ENCODE results near the gene PHLDB2.
A peak's percentile ranks its signal among the peaks of the same experiment; 100 is the strongest.

Gene PHLDB2

DNA sequence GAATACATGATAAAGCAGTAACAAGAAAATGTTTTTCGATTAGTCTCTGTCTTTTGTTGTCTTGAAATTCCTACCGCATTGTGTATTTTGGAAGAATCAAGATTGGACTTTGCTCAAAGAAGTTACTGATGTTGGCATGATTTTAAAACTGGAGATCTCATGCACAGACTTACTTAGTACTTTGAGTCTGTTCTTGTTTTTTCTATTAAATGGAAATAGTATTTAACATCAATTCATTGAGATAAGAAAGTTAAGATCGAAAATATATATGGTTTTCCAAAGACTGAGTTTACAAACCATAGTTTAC lies 122.3 kb downstream of the PHLDB2 start:
- Histone ChIP-seq H3K9ac (ENCODE audit: low read length) (no peak overlapping the region), H3K27me3 (ENCODE audit: control insufficient read depth, insufficient read depth, low read length) (no peaks in the 10 kb centered on the region), H3K9me3 (ENCODE audit: control insufficient read depth, low read depth, low read length) (no peaks in the 10 kb centered on the region), H3K36me3 (ENCODE audit: control insufficient read depth, low read depth, low read length) (peaks cover 6% of the 10 kb centered on the region), H3K27ac (ENCODE audit: low read length) (no peak overlapping the region), H3K4me3 (ENCODE audit: low read length) (no peak overlapping the region), H3K4me1 (ENCODE audit: control insufficient read depth, low read depth, low read length) (peaks cover 4% of the 10 kb centered on the region)

DNA sequence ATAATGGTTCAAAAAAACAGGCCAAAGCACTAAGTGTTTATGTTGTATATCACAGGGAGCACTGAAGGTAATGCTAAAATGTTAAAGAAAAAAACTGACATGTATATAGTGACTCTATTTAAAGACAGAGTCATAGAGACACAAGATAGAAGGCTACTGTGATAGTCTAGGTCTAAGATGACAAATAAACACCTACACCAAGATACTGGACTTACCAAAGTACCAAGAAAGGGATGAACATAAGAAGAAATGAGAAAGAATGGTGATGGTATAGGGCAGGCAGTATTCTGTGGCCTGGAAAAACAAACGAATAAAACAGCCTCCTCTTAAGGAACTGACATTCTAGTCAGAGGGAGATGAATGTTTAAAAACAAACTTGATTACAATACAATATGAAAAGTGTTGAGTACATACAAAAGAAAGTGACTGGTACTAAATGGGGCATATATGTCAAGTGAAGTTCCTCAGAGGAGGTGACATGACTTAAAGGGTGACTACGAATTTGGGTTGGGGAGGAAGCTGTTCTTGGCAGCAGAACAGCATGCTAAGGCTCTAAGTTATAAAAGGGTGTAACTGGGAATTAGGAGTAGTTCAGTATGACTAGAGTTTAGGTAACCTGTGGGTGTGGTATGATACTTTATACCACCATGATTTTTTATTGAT lies 125.7 kb downstream of the PHLDB2 start:
- Histone ChIP-seq H3K36me3 (ENCODE audit: control insufficient read depth, low read depth, low read length) (peaks cover 22% of the 10 kb centered on the region), H3K4me1 (ENCODE audit: control insufficient read depth, low read depth, low read length) (peaks cover 1% of the 10 kb centered on the region)

GRCh38 chr3:111986800-111987199 lies 127.7 kb downstream of the PHLDB2 start:
- Histone ChIP-seq H3K27me3 (ENCODE audit: control insufficient read depth, insufficient read depth, low read length) (no peaks in the 10 kb centered on the region), H3K9me3 (ENCODE audit: control insufficient read depth, low read depth, low read length) (no peaks in the 10 kb centered on the region), H3K27ac (ENCODE audit: low read length) (no peak overlapping the region), H3K36me3 (ENCODE audit: control insufficient read depth, low read depth, low read length) (peaks cover 29% of the 10 kb centered on the region), H3K9ac (ENCODE audit: low read length) (no peak overlapping the region), H3K4me1 (ENCODE audit: control insufficient read depth, low read depth, low read length) (no peaks in the 10 kb centered on the region), H3K4me3 (ENCODE audit: low read length) (no peak overlapping the region)

More for the DNA sequence above, 125.7 kb downstream of the PHLDB2 start:
- Histone ChIP-seq H3K9me3 (ENCODE audit: control insufficient read depth, low read depth, low read length) (no peaks in the 10 kb centered on the region), H3K9ac (ENCODE audit: low read length) (no peak overlapping the region), H3K27ac (ENCODE audit: low read length) (no peak overlapping the region), H3K27me3 (ENCODE audit: control insufficient read depth, insufficient read depth, low read length) (no peaks in the 10 kb centered on the region), H3K4me3 (ENCODE audit: low read length) (no peak overlapping the region)

GRCh38 chr3:111989061-111989678 lies 130.1 kb downstream of the PHLDB2 start:
- Histone ChIP-seq H3K27me3 (ENCODE audit: control insufficient read depth, insufficient read depth, low read length) (no peaks in the 10 kb centered on the region), H3K36me3 (ENCODE audit: control insufficient read depth, low read depth, low read length) (peaks cover 24% of the 10 kb centered on the region), H3K27ac (ENCODE audit: low read length) (no peak overlapping the region), H3K4me3 (ENCODE audit: low read length) (no peak overlapping the region), H3K9ac (ENCODE audit: low read length) (no peak overlapping the region), H3K4me1 (ENCODE audit: control insufficient read depth, low read depth, low read length) (peaks cover 6% of the 10 kb centered on the region), H3K9me3 (ENCODE audit: control insufficient read depth, low read depth, low read length) (no peaks in the 10 kb centered on the region)

- peaks cover 11% of the 10 kb centered on the region for H3K36me3 ChIP-seq (ENCODE audit: control insufficient read depth, low read depth, low read length)
- peaks cover 7% of the 10 kb centered on the region for H3K27me3 ChIP-seq (ENCODE audit: control insufficient read depth, insufficient read depth, low read length)
- H3K4me3 ChIP-seq (ENCODE audit: low read length): no peak overlapping the region
- no peak overlapping the region for H3K27ac ChIP-seq (ENCODE audit: low read length)
- H3K4me1 ChIP-seq (ENCODE audit: control insufficient read depth, low read depth, low read length): peaks cover 6% of the 10 kb centered on the region
- H3K9ac ChIP-seq (ENCODE audit: low read length): no peak overlapping the region
- H3K9me3 ChIP-seq (ENCODE audit: control insufficient read depth, low read depth, low read length): no peaks in the 10 kb centered on the region
Observed at GRCh38 chr3:111993038-111993437, 134.0 kb downstream of the PHLDB2 start.

DNA sequence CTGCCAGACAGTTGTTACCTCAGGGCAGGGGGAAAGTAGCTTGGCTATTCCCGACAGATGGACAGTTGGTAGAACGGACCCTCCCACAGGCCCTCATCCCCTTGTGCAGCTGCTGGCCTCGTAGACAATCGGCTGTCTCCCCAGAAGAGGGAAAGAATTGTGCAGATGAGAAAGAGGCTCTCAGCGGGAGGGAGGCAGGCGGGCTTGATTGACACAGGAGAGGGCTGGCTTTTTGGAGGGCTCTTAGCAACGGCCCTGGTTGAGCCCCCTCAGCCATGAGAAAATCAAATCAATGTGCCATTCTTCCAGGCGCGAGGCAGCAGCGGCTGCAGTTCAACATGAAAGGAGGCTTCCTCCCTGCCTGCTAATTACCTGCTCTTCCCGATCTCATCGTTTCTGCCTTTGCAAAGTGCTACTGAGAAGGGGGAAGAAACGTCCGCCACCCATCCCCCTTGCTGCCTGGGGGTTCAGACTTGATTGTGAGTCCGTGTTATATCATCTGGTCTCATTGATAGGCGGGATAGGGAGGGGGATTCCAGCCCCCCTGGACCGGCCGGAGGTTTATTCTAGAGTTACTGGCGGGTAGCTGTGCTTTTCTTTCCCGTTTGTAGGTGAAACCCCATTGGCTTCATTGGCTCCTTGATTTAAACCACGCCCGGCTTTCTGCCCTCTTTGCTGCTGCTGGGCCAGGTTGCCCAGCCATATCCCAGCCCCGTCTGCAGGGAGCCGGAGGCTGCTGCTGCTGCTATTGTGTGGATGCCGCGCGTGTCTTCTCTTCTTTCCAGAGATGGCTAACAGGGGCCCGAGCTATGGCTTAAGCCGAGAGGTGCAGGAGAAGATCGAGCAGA lies 139.8 kb downstream of the PHLDB2 start, which contains the start of gene TAGLN3:
TAGLN3 (plus strand) TSS at position 287 of the 848 bp plus-strand sequence; CDS start at position 788, 501 bp downstream.
- H3K36me3 ChIP-seq (ENCODE audit: control insufficient read depth, low read depth, low read length): peaks cover 5% of the 10 kb centered on the region
- H3K4me3 ChIP-seq (ENCODE audit: low read length): peak within 1 kb of the TSS; percentile 82
- no peak within 1 kb of the TSS for H3K27ac ChIP-seq (ENCODE audit: low read length)
- peaks cover 37% of the 10 kb centered on the region for H3K27me3 ChIP-seq (ENCODE audit: control insufficient read depth, insufficient read depth, low read length)
- H3K4me1 ChIP-seq (ENCODE audit: control insufficient read depth, low read depth, low read length): peaks cover 23% of the 10 kb centered on the region
- H3K9me3 ChIP-seq (ENCODE audit: control insufficient read depth, low read depth, low read length): no peaks in the 10 kb centered on the region
- H3K9ac ChIP-seq (ENCODE audit: low read length): peak within 1 kb of the TSS; percentile 74

GRCh38 chr3:111999484-112000324 lies 140.6 kb downstream of the PHLDB2 start:
- Histone ChIP-seq H3K9me3 (ENCODE audit: control insufficient read depth, low read depth, low read length) (no peaks in the 10 kb centered on the region), H3K27me3 (ENCODE audit: control insufficient read depth, insufficient read depth, low read length) (peaks cover 37% of the 10 kb centered on the region), H3K27ac (ENCODE audit: low read length) (no peak overlapping the region), H3K36me3 (ENCODE audit: control insufficient read depth, low read depth, low read length) (peaks cover 5% of the 10 kb centered on the region), H3K4me1 (ENCODE audit: control insufficient read depth, low read depth, low read length) (peaks cover 21% of the 10 kb centered on the region), H3K9ac (ENCODE audit: low read length) (peak overlapping the region; percentile 74), H3K4me3 (ENCODE audit: low read length) (peak overlapping the region; percentile 82)

DNA sequence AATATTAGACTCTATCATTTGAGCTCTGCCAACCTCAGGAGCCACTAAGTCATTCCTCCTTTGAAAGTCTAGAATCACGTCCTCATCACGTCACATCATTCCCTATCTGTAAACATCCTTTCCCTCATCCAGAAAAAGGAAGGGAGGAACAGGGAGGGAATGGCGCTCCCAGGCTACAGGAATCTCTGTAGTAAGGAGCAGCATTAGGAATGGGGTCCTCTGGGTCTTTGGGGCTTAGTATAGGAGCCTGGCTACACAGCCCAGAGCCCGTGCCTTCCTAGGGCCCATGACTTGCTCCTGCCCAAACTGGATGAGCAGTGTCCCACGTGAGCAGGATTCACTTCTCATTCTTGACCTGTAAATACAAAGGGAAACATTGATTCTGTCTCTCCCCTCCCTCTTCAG lies 141.3 kb downstream of the PHLDB2 start:
- Histone ChIP-seq H3K4me1 (ENCODE audit: control insufficient read depth, low read depth, low read length) (peaks cover 21% of the 10 kb centered on the region), H3K27ac (ENCODE audit: low read length) (no peak overlapping the region), H3K4me3 (ENCODE audit: low read length) (peak overlapping the region; percentile 82), H3K36me3 (ENCODE audit: control insufficient read depth, low read depth, low read length) (peaks cover 10% of the 10 kb centered on the region), H3K9ac (ENCODE audit: low read length) (peak overlapping the region; percentile 74), H3K27me3 (ENCODE audit: control insufficient read depth, insufficient read depth, low read length) (peaks cover 37% of the 10 kb centered on the region), H3K9me3 (ENCODE audit: control insufficient read depth, low read depth, low read length) (no peaks in the 10 kb centered on the region)

DNA sequence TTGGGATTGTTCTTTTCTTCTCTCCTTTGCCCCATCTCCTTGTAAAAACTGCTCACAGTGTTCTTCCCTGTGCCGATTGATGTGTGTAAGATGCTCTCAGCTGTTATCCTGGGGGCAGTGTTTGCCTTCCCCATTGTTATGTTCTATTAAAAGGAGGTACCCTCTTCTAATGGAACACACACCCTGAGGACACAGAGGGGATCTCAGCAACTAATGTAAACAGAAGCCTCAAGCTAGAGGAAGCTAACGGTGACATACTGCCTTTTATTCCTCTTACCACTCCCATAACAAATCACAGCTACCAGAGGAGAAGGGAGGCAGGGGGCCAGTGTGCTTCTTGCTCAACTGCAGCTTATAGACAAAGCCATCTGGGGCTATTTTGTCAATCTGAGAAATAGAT lies 141.9 kb downstream of the PHLDB2 start:
- Histone ChIP-seq H3K4me3 (ENCODE audit: low read length) (peak overlapping the region; percentile 82), H3K4me1 (ENCODE audit: control insufficient read depth, low read depth, low read length) (peaks cover 21% of the 10 kb centered on the region), H3K9me3 (ENCODE audit: control insufficient read depth, low read depth, low read length) (no peaks in the 10 kb centered on the region), H3K27ac (ENCODE audit: low read length) (no peak overlapping the region), H3K9ac (ENCODE audit: low read length) (no peak overlapping the region), H3K27me3 (ENCODE audit: control insufficient read depth, insufficient read depth, low read length) (peaks cover 37% of the 10 kb centered on the region), H3K36me3 (ENCODE audit: control insufficient read depth, low read depth, low read length) (peaks cover 10% of the 10 kb centered on the region)

DNA sequence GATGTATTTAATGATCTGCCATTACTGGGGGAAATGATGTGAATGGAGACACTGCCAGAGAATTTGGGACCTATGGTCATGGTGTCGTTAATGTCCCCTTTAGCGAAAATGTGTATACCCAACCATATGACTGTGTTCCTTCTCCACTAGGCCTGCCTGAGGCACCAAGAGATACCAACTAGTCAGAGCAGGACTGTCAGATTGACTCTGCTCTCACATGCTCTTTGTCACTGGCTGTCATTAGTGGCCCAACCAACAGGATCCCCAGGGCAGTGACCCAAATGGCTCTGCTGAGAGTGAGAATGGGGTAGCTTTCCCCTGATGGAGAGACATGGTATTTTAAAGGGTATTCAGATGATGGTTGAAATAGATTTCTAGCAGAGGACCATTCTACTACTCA lies 142.5 kb downstream of the PHLDB2 start:
- Histone ChIP-seq H3K27ac (ENCODE audit: low read length) (no peak overlapping the region), H3K36me3 (ENCODE audit: control insufficient read depth, low read depth, low read length) (peaks cover 14% of the 10 kb centered on the region), H3K4me1 (ENCODE audit: control insufficient read depth, low read depth, low read length) (peaks cover 21% of the 10 kb centered on the region), H3K9me3 (ENCODE audit: control insufficient read depth, low read depth, low read length) (no peaks in the 10 kb centered on the region), H3K9ac (ENCODE audit: low read length) (no peak overlapping the region), H3K4me3 (ENCODE audit: low read length) (peak overlapping the region; percentile 82), H3K27me3 (ENCODE audit: control insufficient read depth, insufficient read depth, low read length) (peaks cover 37% of the 10 kb centered on the region)
